GM21619 (cell line): Measurements from ENCODE around the gene ABHD18.
"Not testable (repeated sequence)": the region's sequence is repeated elsewhere in the genome, so short reads cannot be mapped to it uniquely, and the experiment has no call there.

Source experiments
- ATAC-seq: cut with Tn5 transposase; IDR thresholded peaks from one replicate; pipeline ENCODE4 v1.9.1; 2021; ENCODE audit not compliant: unreplicated experiment

Gene ABHD18

DNA sequence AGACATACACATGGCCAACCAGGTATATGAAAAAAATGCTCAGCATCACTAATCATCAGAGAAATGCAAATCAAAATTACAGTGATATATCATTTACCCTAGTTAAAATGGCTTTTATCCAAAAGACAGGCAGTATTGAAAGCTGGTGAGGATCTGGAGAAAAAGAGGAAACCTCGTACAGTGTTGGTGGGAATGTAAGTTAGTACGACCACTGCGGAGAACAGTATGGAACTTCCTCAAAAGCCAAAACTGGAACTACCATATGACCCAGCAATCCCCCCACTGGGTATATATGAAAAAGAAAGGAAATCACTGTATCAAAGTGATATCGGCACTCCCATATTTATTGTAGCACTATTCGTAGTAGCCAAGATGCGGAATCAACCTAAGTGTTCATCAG lies 23.4 kb downstream of the ABHD18 start:
- no peak for ATAC-seq

DNA sequence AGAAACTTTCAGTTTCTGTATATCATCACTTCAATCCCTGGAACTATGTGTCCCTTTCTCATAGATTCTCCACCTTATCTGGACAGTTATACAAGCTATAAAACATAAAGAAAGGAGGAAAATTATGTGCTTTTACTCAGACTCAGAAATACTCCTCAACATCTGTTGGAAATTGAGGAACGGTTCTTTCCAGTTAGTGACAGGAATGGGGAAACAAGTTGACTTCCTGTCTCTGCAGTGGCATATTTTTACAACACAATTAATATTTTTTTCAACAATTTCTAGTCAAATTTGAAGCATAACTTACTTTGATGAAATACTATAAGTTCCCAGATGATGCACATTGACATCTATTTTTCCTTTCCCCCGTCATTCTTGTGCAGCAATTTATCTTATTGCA lies 27.9 kb downstream of the ABHD18 start:
- no peak for ATAC-seq

DNA sequence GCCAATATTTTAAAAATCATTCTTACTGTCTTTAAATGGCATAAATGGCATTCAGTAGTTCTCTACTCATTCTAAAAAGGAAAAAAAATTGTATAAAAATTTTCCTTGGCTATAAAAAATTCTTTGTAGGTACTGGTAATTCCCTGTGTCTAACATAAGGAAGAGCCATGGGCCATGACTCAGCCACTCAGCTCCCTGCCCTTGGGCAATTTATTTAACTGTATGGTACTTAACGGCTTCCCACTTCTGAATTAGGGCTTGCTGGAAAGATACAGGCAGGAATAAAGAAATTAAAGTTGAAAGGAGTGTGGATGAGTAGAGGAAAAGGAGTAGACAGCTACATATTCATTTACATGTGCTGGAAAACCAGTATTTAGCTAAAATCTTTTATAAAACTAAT lies 30.6 kb downstream of the ABHD18 start:
- ATAC-seq = no peak

GRCh38 chr4:127996521-127996920 lies 31.3 kb downstream of the ABHD18 start:
- not testable (repeated sequence) for ATAC-seq

- peak; percentile 99 for ATAC-seq
Measured at GRCh38 chr4:127997534-127998388, 32.6 kb downstream of the ABHD18 start.

- no peak for ATAC-seq
Measured at GRCh38 chr4:128006592-128006991, 41.4 kb downstream of the ABHD18 start.

DNA sequence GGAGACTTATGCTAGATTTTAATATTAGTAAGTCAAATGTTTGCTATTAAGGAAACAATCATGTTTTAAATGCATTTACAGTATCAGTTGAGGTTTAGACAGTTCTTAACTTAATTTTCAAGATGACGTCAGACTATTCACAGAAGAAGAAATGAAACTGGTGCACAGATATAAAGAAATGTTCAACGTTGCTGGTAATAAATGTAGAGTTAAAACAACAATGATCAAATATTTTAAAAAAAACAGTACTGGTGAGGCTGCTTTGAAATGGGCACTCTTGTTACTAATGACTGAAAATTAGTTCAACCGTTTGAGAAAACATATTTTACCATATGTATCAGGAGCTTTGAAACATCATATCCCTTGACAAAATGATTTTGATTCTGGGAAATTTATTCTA lies 44.2 kb downstream of the ABHD18 start:
- ATAC-seq = no peak

DNA sequence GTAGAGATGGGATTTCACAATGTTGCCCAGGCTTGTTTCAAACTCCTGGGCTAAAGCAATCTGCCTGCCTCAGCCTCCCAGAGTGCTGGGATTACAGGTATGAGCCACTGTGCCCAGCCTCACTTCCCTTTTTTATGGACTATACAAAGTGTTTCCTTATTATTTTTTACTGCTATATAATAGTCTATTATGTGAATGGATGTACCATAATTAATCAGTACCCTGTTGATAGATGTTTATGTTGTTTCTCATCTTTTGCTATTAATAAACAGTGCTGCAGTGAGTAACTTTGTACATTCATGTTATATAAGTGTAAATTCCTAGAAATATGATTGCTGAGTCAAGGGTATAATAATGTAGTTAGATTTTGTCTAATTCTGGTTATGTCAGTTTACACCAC lies 60.1 kb downstream of the ABHD18 start:
- no peak for ATAC-seq

- ATAC-seq = no peak
Measured at GRCh38 chr4:128029907-128030306, 64.7 kb downstream of the ABHD18 start.

DNA sequence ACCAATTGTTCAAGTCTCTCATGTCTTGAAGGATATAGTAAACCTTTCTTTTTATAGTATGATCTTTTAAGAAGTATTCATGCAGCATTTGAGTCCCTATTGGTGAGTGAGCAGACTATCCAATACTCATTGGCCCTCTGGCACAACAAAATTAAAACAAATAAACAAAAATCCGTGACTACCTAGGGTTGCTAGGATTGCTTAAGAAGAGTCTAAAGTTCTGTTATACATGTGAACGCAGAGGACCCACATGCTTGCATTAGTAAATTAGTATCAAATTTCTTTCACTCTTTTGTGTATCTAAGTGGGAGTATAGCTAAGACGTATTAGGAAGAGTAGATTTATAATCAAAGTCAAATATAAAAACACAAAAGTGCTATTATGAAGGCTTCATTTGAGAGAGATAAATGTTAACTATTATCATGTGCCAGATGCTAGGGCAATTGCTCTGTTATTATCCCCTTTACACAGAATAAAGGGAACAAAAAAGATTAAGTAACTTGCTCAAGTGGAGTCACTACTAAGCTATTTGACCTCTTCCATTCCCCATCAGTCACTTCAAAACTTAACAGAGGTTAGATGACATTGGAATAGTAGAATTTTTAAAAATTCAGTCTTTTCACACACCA lies 66.7 kb downstream of the ABHD18 start:
- ATAC-seq = no peak

- ATAC-seq = no peak
Measured at GRCh38 chr4:128039568-128039967, 74.4 kb downstream of the ABHD18 start.

- ATAC-seq = not testable (repeated sequence)
Measured at GRCh38 chr4:128047019-128047418, 81.8 kb downstream of the ABHD18 start.

GRCh38 chr4:128047514-128047913 lies 82.3 kb downstream of the ABHD18 start:
- ATAC-seq = not testable (repeated sequence)

- not testable (repeated sequence) for ATAC-seq
Measured at GRCh38 chr4:128051229-128051628, 86.0 kb downstream of the ABHD18 start.

- ATAC-seq = not testable (repeated sequence)
Measured at GRCh38 chr4:128054907-128055306, 89.7 kb downstream of the ABHD18 start.

DNA sequence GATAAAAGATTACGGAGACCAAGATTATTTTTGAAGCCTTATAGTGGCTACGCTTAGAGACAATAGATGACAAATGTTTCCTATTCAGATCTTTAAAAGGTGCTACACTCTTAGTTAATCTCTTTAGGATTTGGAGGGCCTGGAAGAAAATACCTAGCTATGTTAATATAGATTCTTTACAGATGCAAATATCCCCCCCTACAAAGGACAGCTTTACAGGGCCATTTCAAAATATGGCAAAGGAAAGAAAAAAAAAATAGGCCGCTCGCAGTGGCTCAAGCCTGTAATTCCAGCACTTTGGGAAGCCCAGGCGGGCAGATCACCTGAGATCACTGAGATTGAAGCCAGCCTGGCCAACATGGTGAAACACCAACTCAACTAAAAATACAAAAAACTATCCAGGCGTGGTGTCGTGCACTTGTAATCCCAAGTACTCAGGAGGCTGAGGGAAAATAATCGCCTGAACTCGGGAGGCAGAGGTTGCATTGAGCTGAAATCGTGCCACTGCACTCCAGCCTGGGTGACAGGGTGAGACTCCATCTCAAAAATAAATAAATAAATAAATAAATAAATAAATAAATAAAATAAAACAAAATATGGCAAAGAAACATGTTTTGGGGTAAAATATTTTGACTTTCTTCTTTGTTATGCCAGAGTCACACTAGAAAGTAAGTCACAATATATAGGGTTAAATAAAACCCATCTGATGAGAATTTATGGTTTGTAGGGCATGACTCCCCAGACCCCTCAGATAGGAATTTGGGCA lies 90.4 kb downstream of the ABHD18 start:
- ATAC-seq = not testable (repeated sequence)

- ATAC-seq = no peak
Measured at GRCh38 chr4:128056396-128056795, 91.2 kb downstream of the ABHD18 start.

GRCh38 chr4:128060121-128060698 lies 95.0 kb downstream of the ABHD18 start:
- no peak for ATAC-seq

DNA sequence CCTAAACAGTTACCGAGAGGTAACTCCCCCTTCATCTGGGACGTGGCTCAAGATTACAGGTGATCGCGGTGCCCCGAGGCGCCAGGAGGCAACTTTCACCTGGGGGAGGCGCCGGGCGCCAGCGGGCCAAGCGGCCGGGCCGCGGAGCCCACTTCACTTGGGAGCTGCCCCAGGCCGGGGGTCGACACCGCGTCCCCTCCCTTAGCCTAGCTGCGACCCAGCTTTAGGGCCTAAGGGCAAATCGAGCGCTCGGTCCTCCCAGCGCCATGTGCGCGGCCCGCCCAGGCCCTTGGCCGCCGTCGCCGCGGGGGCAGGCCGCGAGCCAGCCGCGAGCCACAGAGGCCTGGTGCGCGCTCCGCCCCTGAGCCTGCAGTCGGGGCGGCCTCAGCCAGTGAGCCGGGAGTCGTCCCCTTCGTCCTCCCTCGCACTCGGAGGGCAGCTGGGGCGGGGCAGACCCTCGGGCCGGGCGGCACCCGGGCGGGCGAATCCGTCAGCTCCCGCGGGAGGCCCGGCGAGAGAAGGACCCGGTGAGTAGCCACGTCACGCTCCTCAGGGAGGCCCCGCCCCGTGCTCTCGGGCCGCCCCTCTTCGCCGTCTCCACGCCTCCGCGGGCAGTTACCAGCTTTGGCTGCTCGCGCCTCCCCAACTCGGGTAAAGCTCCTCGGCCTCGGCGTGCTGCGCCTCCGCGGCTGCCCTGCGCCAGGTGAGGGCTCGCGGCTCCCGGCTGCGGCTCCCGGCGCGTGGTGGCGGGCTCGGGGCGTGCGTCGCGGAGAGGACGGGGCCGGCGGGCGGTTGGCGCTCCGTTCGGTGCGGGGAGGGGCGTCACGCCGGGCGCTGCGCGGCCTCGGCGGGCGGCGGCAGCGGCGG lies 95.7 kb downstream of the ABHD18 start, which contains the start of gene LARP1B:
Gene LARP1B (plus strand): TSS at position 614 of the 867 bp plus-strand sequence. CDS start 13,640 bp downstream, outside the sequence.
- peak; percentile 86 for ATAC-seq
